ENCODE measurements around the gene RDH13. TPM values are rescaled to one million over a fixed set of nuclear protein-coding genes. Genes with fewer than 3 reads are reported as not detected.
"Not testable (repeated sequence)": the region's sequence is repeated elsewhere in the genome, so short reads cannot be mapped to it uniquely, and the experiment has no call there.

RDH13 gene
- total RNA-seq, 1 donor from 2014 or later = 18.9 TPM

DNA sequence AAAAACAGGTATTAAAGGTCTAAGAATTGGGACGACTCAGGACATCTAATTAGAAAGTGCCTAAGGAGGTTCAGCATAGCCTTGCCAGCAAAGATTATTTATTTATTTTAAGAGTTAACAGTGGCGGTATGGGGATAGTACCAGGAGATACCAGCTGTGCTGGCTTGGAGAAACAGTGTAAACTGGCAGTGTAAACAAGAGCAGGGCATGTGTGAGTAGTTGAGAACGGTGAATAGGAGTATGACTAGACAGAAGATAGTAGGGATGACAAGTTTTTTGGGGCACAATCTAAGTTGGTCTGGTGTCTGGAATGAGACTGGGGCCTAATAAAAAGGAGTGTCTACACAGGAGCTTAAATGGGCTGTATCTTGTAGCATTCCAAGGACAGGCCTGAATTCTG lies 55.4 kb downstream of the RDH13 start:
- H3K27ac Mint-ChIP-seq; DNase-seq (ENCODE audit: low spot score); intact Hi-C loops (cut with micrococcal nuclease); H3K4me3 Mint-ChIP-seq (ENCODE audit: low read depth); H3K4me1 Mint-ChIP-seq (ENCODE audit: low read depth); H3K27me3 Mint-ChIP-seq (ENCODE audit: low read depth): not testable (repeated sequence)
- Mint-ChIP-seq H3K36me3 (ENCODE audit: low read depth) (peaks cover 23% of the 10 kb centered on the region), H3K9me3 (peaks cover 53% of the 10 kb centered on the region)

DNA sequence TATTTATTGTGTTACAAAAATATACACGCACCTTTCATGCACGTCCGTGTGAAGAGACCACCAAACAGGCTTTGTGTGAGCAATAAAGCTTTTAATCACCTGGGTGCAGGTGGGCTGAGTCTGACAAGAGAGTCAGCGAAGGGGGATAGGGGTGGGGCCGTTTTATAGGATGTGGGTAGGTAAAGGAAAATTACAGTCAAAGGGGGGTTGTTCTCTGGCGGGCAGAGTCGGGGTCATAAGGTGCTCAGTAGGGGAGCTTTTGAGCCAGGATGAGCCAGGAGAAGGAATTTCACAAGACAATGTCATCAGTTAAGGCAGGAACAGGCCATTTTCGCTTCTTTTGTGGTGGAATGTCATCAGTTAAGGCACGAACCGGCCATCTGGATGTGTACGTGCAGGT lies 56.2 kb downstream of the RDH13 start:
- intact Hi-C loops (cut with micrococcal nuclease); H3K27ac Mint-ChIP-seq; DNase-seq (ENCODE audit: low spot score); H3K4me1 Mint-ChIP-seq (ENCODE audit: low read depth); H3K27me3 Mint-ChIP-seq (ENCODE audit: low read depth): not testable (repeated sequence)
- peaks cover 53% of the 10 kb centered on the region for H3K9me3 Mint-ChIP-seq
- H3K4me3 Mint-ChIP-seq (ENCODE audit: low read depth) = peak overlapping the region; percentile 63
- H3K36me3 Mint-ChIP-seq (ENCODE audit: low read depth) = peaks cover 25% of the 10 kb centered on the region

GRCh38 chr19:55005684-55006488 lies 57.1 kb downstream of the RDH13 start:
- peaks cover under 1% of the 10 kb centered on the region for H3K27me3 Mint-ChIP-seq (ENCODE audit: low read depth)
- DNase-seq (ENCODE audit: low spot score) = peak; percentile 53
- intact Hi-C loops (cut with micrococcal nuclease) = no loop called here
- peak overlapping the region; percentile 50 for H3K27ac Mint-ChIP-seq
- peaks cover 55% of the 10 kb centered on the region for H3K9me3 Mint-ChIP-seq
- peaks cover 7% of the 10 kb centered on the region for H3K4me1 Mint-ChIP-seq (ENCODE audit: low read depth)
- H3K36me3 Mint-ChIP-seq (ENCODE audit: low read depth) = peaks cover 26% of the 10 kb centered on the region
- peak overlapping the region; percentile 69 for H3K4me3 Mint-ChIP-seq (ENCODE audit: low read depth)

DNA sequence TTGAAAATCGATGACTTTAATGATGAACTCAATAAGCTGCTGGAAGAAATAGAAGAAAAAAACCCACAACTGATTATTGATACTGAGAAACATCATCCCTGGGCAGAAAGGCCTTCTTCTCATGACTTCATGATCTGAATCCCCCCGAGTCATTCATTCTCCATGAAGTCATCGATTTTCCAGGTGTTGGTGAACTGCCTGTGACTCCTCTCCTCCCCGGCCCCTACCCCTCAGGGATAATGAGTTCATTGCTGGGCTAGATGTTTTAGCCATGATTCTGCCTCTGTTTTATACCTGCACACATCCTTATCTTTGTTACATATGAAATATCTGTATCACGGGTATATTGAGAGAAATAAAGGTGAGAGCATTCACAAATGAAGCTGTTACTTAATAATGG lies 62.2 kb downstream of the RDH13 start:
- H3K4me3 Mint-ChIP-seq (ENCODE audit: low read depth) = no peak overlapping the region

GRCh38 chr19:54998751-54999239 lies 64.2 kb downstream of the RDH13 start:
- H3K4me3 Mint-ChIP-seq (ENCODE audit: low read depth); H3K9me3 Mint-ChIP-seq; H3K27me3 Mint-ChIP-seq (ENCODE audit: low read depth); H3K27ac Mint-ChIP-seq; intact Hi-C loops (cut with micrococcal nuclease); H3K4me1 Mint-ChIP-seq (ENCODE audit: low read depth); DNase-seq (ENCODE audit: low spot score): not testable (repeated sequence)
- peaks cover 12% of the 10 kb centered on the region for H3K36me3 Mint-ChIP-seq (ENCODE audit: low read depth)

More for the DNA sequence above, 62.2 kb downstream of the RDH13 start:
- no peak for DNase-seq (ENCODE audit: low spot score)
- Mint-ChIP-seq H3K27me3 (ENCODE audit: low read depth) (peaks cover 4% of the 10 kb centered on the region), H3K27ac (no peak overlapping the region), H3K9me3 (peaks cover 28% of the 10 kb centered on the region), H3K36me3 (ENCODE audit: low read depth) (peaks cover 26% of the 10 kb centered on the region), H3K4me1 (ENCODE audit: low read depth) (peaks cover 2% of the 10 kb centered on the region)
- intact Hi-C loops (cut with micrococcal nuclease) = no loop called here

- H3K9me3 Mint-ChIP-seq = peaks cover 3% of the 10 kb centered on the region
- no peak for DNase-seq (ENCODE audit: low spot score)
- no peaks in the 10 kb centered on the region for H3K4me1 Mint-ChIP-seq (ENCODE audit: low read depth)
- no peak overlapping the region for H3K4me3 Mint-ChIP-seq (ENCODE audit: low read depth)
- peaks cover 4% of the 10 kb centered on the region for H3K36me3 Mint-ChIP-seq (ENCODE audit: low read depth)
- intact Hi-C loops (cut with micrococcal nuclease) = no loop called here
- no peaks in the 10 kb centered on the region for H3K27me3 Mint-ChIP-seq (ENCODE audit: low read depth)
- H3K27ac Mint-ChIP-seq = no peak overlapping the region
Observed at GRCh38 chr19:54995561-54995960, 67.4 kb downstream of the RDH13 start.

Other genes with a start within 250 kb of the RDH13 start
- not detected in 2 replicates for gene KIR3DL1, start 246.7 kb downstream of the RDH13 start, total RNA-seq
- not detected in 2 replicates for gene KIR2DS4, start 230.5 kb downstream of the RDH13 start, total RNA-seq
- 0.64 and 0.69 TPM in 2 replicates for gene KIR3DL2, start 212.7 kb downstream of the RDH13 start, total RNA-seq
- not detected in 2 replicates for gene FCAR, start 188.9 kb downstream of the RDH13 start, total RNA-seq
- not detected in 2 replicates for gene NCR1, start 157.0 kb downstream of the RDH13 start, total RNA-seq
- not detected in 2 replicates for gene NLRP7, start 115.6 kb downstream of the RDH13 start, total RNA-seq
- 13.5 and 14.1 TPM in 2 replicates for gene NLRP2, start 96.8 kb downstream of the RDH13 start, total RNA-seq
- gene GP6, start 24.9 kb downstream of the RDH13 start, total RNA-seq = 0.37 and 0.50 TPM in 2 replicates
- 4.9 and 6.6 TPM in 2 replicates for gene EPS8L1, start 12.7 kb upstream of the RDH13 start, total RNA-seq
- gene PPP1R12C, start 54.5 kb upstream of the RDH13 start, total RNA-seq = 104 and 108 TPM in 2 replicates
- gene TNNT1, start 86.1 kb upstream of the RDH13 start, total RNA-seq = 0.27 and 1.3 TPM in 2 replicates
- not detected in 2 replicates for gene TNNI3, start 94.6 kb upstream of the RDH13 start, total RNA-seq
- gene DNAAF3, start 103.5 kb upstream of the RDH13 start, total RNA-seq = 0.23 and 0.27 TPM in 2 replicates
- gene SYT5, start 117.1 kb upstream of the RDH13 start, total RNA-seq = 0.23 TPM in 1 of 2 replicates, not detected in the other
- gene PTPRH, start 146.4 kb upstream of the RDH13 start, total RNA-seq = not detected in 2 replicates
- 6.0 and 6.7 TPM in 2 replicates for gene TMEM86B, start 165.6 kb upstream of the RDH13 start, total RNA-seq
- 180 and 183 TPM in 2 replicates for gene PPP6R1, start 195.9 kb upstream of the RDH13 start, total RNA-seq
- gene HSPBP1, start 217.0 kb upstream of the RDH13 start, total RNA-seq = 59.0 and 59.3 TPM in 2 replicates
- 5.8 and 6.0 TPM in 2 replicates for gene BRSK1, start 220.8 kb upstream of the RDH13 start, total RNA-seq